H1 (cell line): ENCODE measurements around the gene IKZF1. TPM values are rescaled to one million over a fixed set of nuclear protein-coding genes. Genes with fewer than 3 reads are reported as not detected.

ENCODE experiments used
- CTCF ChIA-PET: fragments of 300-600 bp; sonication (Branson Sonifier 250); formaldehyde crosslinking; loops from one replicate; lab custom pipeline; 2021; ENCODE audit not compliant: partially characterized antibody; lab: Charles Lee
- POLR2A ChIA-PET: fragments of 300-600 bp; sonication (Branson Sonifier 250); formaldehyde crosslinking; loops from one replicate; lab custom pipeline; 2021; ENCODE audit warnings: inconsistent platforms; ENCODE audit not compliant: partially characterized antibody; lab: Charles Lee
- DNase-seq, 2 experiments: peaks; one replicate each; pipeline versions ENCODE4 v3.0.0 to v3.0.0-alpha.2; 2010 to 2022; ENCODE audit warnings: low spot score in 2 of 2, low read depth in 1 of 2, mixed read lengths in 1 of 2
- FAIRE-seq: peaks from 2 replicates; lab custom pipeline; 2011; peaks lifted over from hg19 to GRCh38; lab: Jason Lieb, UNC
- H2AFZ ChIP-seq: 2 replicates; pipeline ENCODE4 v1.8.1; 2012; ENCODE audit warnings: low read length, inconsistent platforms
- H2AK5ac ChIP-seq: 2 replicates; pipeline ENCODE4 v1.6.1; 2013; ENCODE audit warnings: low read depth, low read length
- H2BK120ac ChIP-seq: replicated peaks from 2 replicates; pipeline ENCODE3; 2013; ENCODE audit warnings: low read depth, low read length, inconsistent platforms
- H2BK12ac ChIP-seq: 2 replicates; pipeline ENCODE4 v1.6.1; 2013; ENCODE audit warnings: low read depth, low read length
- H2BK15ac ChIP-seq: 2 replicates; pipeline ENCODE4 v1.6.1; 2013; ENCODE audit warnings: low read length
- H2BK20ac ChIP-seq: 2 replicates; pipeline ENCODE4 v1.6.1; 2013; ENCODE audit warnings: low read length
- H2BK5ac ChIP-seq: 2 replicates; pipeline ENCODE4 v1.6.1; 2013; ENCODE audit warnings: low read depth, low read length
- H3K14ac ChIP-seq: 2 replicates; pipeline ENCODE4 v1.6.1; 2013; ENCODE audit warnings: inconsistent platforms; ENCODE audit not compliant: insufficient read length
- H3K18ac ChIP-seq: 2 replicates; pipeline ENCODE4 v1.6.1; 2013; ENCODE audit warnings: low read length; ENCODE audit errors: extremely low read depth
- H3K23ac ChIP-seq: 2 replicates; pipeline ENCODE4 v1.6.1; 2013; ENCODE audit warnings: inconsistent platforms; ENCODE audit not compliant: insufficient read length
- H3K23me2 ChIP-seq: 2 replicates; pipeline ENCODE4 v1.6.1; 2013; ENCODE audit warnings: low read depth, low read length
- H3K27ac ChIP-seq: 2 replicates; pipeline ENCODE4 v1.6.1; 2011; ENCODE audit warnings: low read depth, low read length, inconsistent platforms
- H3K27me3 ChIP-seq, 4 experiments: replicated peaks in 1 of 4; 1 replicate in 1 of 4; 2 replicates in 3 of 4; pipeline versions ENCODE4 v1.6.1 to v1.8.1; 2011 to 2013; ENCODE audit warnings: low read length in 3 of 4, mild to moderate bottlenecking in 3 of 4, inconsistent platforms in 2 of 4, mixed read lengths in 2 of 4, moderate library complexity in 1 of 4; ENCODE audit not compliant: control insufficient read depth in 3 of 4, insufficient read depth in 3 of 4; ENCODE audit errors: extremely low read depth in 1 of 4
- H3K36me3 ChIP-seq, 4 experiments: 2 replicates each; pipeline versions ENCODE4 v1.6.1 to v1.8.1; 2011 to 2013; ENCODE audit warnings: mild to moderate bottlenecking in 4 of 4, low read length in 3 of 4, moderate library complexity in 2 of 4, control low read depth in 1 of 4, inconsistent platforms in 1 of 4; ENCODE audit not compliant: insufficient read depth in 4 of 4, control insufficient read depth in 2 of 4
- H3K4ac ChIP-seq: replicated peaks from 2 replicates; pipeline ENCODE3; 2013; ENCODE audit warnings: low read length, low read depth, mixed read lengths, inconsistent platforms; ENCODE audit not compliant: insufficient read length
- H3K4me1 ChIP-seq, 4 experiments: replicated peaks in 1 of 4; 1 replicate in 1 of 4; 2 replicates in 3 of 4; pipeline versions ENCODE4 v1.6.1 to v1.8.1; 2011 to 2013; ENCODE audit warnings: low read length in 3 of 4, inconsistent platforms in 2 of 4, mixed read lengths in 1 of 4; ENCODE audit not compliant: insufficient read depth in 4 of 4, control insufficient read depth in 3 of 4
- H3K4me2 ChIP-seq, 2 experiments: 2 replicates each; pipeline versions ENCODE4 v1.6.1 to v1.8.1; 2011 to 2013; ENCODE audit warnings: low read depth in 2 of 2, low read length in 2 of 2, control low read depth in 1 of 2, inconsistent platforms in 1 of 2, mild to moderate bottlenecking in 1 of 2; ENCODE audit not compliant: insufficient read depth in 1 of 2
- H3K4me3 ChIP-seq, 4 experiments: fragments of 200-600, 300-600 bp in 1 of 4; sonication (generic), shearing (Covaris generic), sonication (Bioruptor Twin) in 1 of 4; 2 replicates each; pipeline versions ENCODE4 v1.5.1 to v1.8.1; 2011 to 2016; ENCODE audit warnings: low read length in 4 of 4, low read depth in 3 of 4, control low read depth in 2 of 4, inconsistent platforms in 2 of 4, mild to moderate bottlenecking in 2 of 4, mixed read lengths in 1 of 4, moderate library complexity in 1 of 4; ENCODE audit not compliant: insufficient read depth in 2 of 4; ENCODE audit errors: extremely low read depth in 1 of 4
- H3K56ac ChIP-seq: replicated peaks from 2 replicates; pipeline ENCODE3; 2013; ENCODE audit warnings: low read depth, mild to moderate bottlenecking, mixed read lengths, low read length, inconsistent platforms; ENCODE audit not compliant: insufficient read length
- H3K79me1 ChIP-seq: 2 replicates; pipeline ENCODE4 v1.6.1; 2013; ENCODE audit warnings: low read depth, low read length, control low read depth
- H3K79me2 ChIP-seq, 2 experiments: 2 replicates each; pipeline versions ENCODE4 v1.6.1 to v1.8.1; 2012 to 2013; ENCODE audit warnings: low read length in 2 of 2, mild to moderate bottlenecking in 2 of 2, inconsistent platforms in 1 of 2; ENCODE audit not compliant: insufficient read depth in 2 of 2, control insufficient read depth in 1 of 2
- H3K9ac ChIP-seq, 4 experiments: replicated peaks in 1 of 4; 1 replicate in 1 of 4; 2 replicates in 3 of 4; pipeline versions ENCODE4 v1.6.1 to v1.8.1; 2011 to 2013; ENCODE audit warnings: low read depth in 3 of 4, low read length in 3 of 4, control low read depth in 2 of 4, mild to moderate bottlenecking in 2 of 4, moderate library complexity in 2 of 4, inconsistent platforms in 1 of 4; ENCODE audit errors: extremely low read depth in 1 of 4
- H3K9me3 ChIP-seq, 2 experiments: 2 replicates each; pipeline versions ENCODE4 v1.6.1 to v1.8.1; 2012 to 2013; ENCODE audit warnings: mild to moderate bottlenecking in 2 of 2, moderate library complexity in 2 of 2, control low read depth in 1 of 2, inconsistent platforms in 1 of 2, low read depth in 1 of 2, low read length in 1 of 2, mixed read lengths in 1 of 2; ENCODE audit not compliant: insufficient read depth in 2 of 2
- H4K20me1 ChIP-seq, 2 experiments: replicated peaks in 1 of 2; 2 replicates each; pipeline versions ENCODE3 to v1.8.1; 2011 to 2013; ENCODE audit warnings: inconsistent platforms in 2 of 2, low read length in 2 of 2, mild to moderate bottlenecking in 1 of 2; ENCODE audit not compliant: insufficient read depth in 2 of 2, control insufficient read depth in 1 of 2
- H4K5ac ChIP-seq: 2 replicates; pipeline ENCODE4 v1.6.1; 2013; ENCODE audit warnings: low read length, low read depth, mixed read lengths, inconsistent platforms; ENCODE audit not compliant: insufficient read length
- H4K8ac ChIP-seq: 2 replicates; pipeline ENCODE4 v1.8.0; 2013; ENCODE audit warnings: mild to moderate bottlenecking, moderate library complexity, low read length, inconsistent platforms; ENCODE audit not compliant: insufficient read depth; ENCODE audit errors: extremely low read depth
- H4K91ac ChIP-seq: replicated peaks from 2 replicates; pipeline ENCODE3; 2013; ENCODE audit warnings: low read length, mixed read lengths, inconsistent platforms; ENCODE audit not compliant: insufficient read length
- HDAC2 ChIP-seq, 2 experiments: fragments of 300-600 bp in 1 of 2; sonication (generic) in 1 of 2; IDR thresholded peaks; 2 replicates each; pipeline ENCODE4 v1.6.1; 2011 to 2012; ENCODE audit warnings: low read depth in 2 of 2, low read length in 2 of 2, mild to moderate bottlenecking in 2 of 2, moderate library complexity in 2 of 2, borderline replicate concordance in 1 of 2, inconsistent platforms in 1 of 2
- WGBS, 2 experiments: shearing (Covaris generic) in 1 of 2; methylation state at CpG; one replicate each; pipeline versions ENCODE4 v1.1.6 to v1.1.7; 2013 to 2015; ENCODE audit warnings: low lambda C conversion rate in 2 of 2, mixed read lengths in 2 of 2, inconsistent platforms in 1 of 2, low coverage in 1 of 2, missing lambda C conversion rate in 1 of 2; ENCODE audit not compliant: insufficient replicate concordance in 2 of 2, insufficient coverage in 1 of 2, insufficient read length in 1 of 2; ENCODE audit errors: extremely low coverage in 1 of 2, missing lambda C conversion rate in 1 of 2; 5-methylcytosine and 5-hydroxymethylcytosine counted together
- polyA plus RNA-seq, 7 experiments: library from polyadenylated mRNA; depleted of rRNA in 3 of 7; stranded (reverse) in 5 of 7; unstranded in 2 of 7; fragments of >200 nt in 5 of 7; fragments of 200-250 nt in 2 of 7; gene quantifications; 1 replicate in 5 of 7; 2 replicates in 1 of 7; 4 replicates in 1 of 7; pipeline versions ENCODE4 v1.2.1 to v1.2.3, GENCODE V29; 2011 to 2013; ENCODE audit warnings: missing spikeins in 2 of 7, mixed read lengths in 2 of 7
- total RNA-seq: library from RNA; stranded (reverse); fragmentation: NEBNext Ultra II Directional; extraction: Animal tissue kit (Norgen Biotek cat#: 25700); gene quantifications from 2 replicates; pipeline ENCODE4 v1.2.1, GENCODE V29; 2021

IKZF1 gene
- total and polyA plus RNA-seq, 2 of the 8 experiments (the other 6 are each of a cell fraction or from before 2014, with no cell fraction given): 0.74 to 1.5 TPM

DNA sequence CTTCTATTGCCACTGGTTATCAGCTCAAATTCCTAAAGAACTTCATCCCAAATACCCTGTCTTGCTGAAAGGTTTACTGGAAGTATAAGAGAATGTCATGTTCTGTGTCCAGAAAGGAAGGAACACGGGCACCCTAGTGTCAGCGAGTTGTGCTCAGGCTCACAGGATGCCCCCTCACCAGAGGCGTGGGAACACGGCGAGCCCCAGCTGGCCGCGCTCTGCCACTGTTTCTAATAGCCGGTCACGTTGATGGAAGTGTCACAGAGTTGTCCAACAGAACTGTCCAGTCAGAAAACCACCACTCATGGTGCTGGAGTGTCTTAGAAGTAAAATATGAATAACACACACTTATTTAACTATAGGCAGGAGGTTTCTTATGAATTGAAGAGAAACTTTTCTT, 72.8 kb downstream of the IKZF1 start:
- TF ChIP-seq HDAC2 (IDR thresholded peaks at IDR 0.05; ENCODE audit: borderline replicate concordance in 1 of 2, low read depth in 2 of 2, low read length in 2 of 2): no peak
- FAIRE-seq (no peak), DNase-seq (no peak)
- Histone ChIP-seq H2BK5ac (no peak overlapping the region; the same call in 1 of the 2 replicates), H4K5ac (no peak overlapping the region), H3K79me1 (no peaks in the 10 kb centered on the region), H3K27ac (no peak overlapping the region), H2BK12ac (peak overlapping the region; percentile 22; the same call in 1 of the 2 replicates), H3K79me2 (no peaks in the 10 kb centered on the region), H3K27me3 (no peaks in the 10 kb centered on the region), H2BK20ac (no peak overlapping the region), H2BK120ac (no peak overlapping the region), H3K56ac (no peak overlapping the region), H3K36me3 (no peaks in the 10 kb centered on the region), H4K91ac (peak overlapping the region; percentile 22), H3K4ac (no peak overlapping the region), H3K4me1 (peaks cover 6 to 23% (median 16%) of the 10 kb centered on the region in 4 experiments), H2AK5ac (no peak overlapping the region), H3K9ac (no peak overlapping the region), H3K14ac (no peak overlapping the region), H3K23me2 (no peaks in the 10 kb centered on the region), H2BK15ac (no peak overlapping the region), H3K18ac (no peak overlapping the region), H4K20me1 (no peaks in the 10 kb centered on the region), H2AFZ (no peak overlapping the region), H3K9me3 (no peaks in the 10 kb centered on the region), H3K23ac (no peak overlapping the region), H3K4me3 (no peak overlapping the region), H4K8ac (no peak overlapping the region), H3K4me2 (no peak overlapping the region)
- CTCF ChIA-PET: interaction anchor here (0.7 to 3.9 kb wide), 11 partner anchors 9 to 257 kb away, joined by 3 to 16 read pairs (median 3); no protein-coding TSS in a partner anchor
- WGBS, 2 experiments: 99% methylated on average over 8 of the region's 9 CpGs; no CpG with 5 or more reads in 1 of the 2 experiments
- POLR2A ChIA-PET: no interaction called here
